ENCODE results near the gene APOF. TPM values are rescaled to one million over a fixed set of nuclear protein-coding genes. Genes with fewer than 3 reads are reported as not detected.

Gene APOF
- total and polyA plus RNA-seq, 2 experiments from 2014 or later, result not detected

Small RNAs within 50 kb of the gene (small RNA-seq; reads per million reads assigned to genes)
- 0.07 reads per million for gene RNU7-40P (ENCODE audit: low replicate concordance)

Other genes with a start within 250 kb of the APOF start
- gene RPL41, start 246.2 kb downstream of the APOF start, total RNA-seq (2014; rRNA removed; shearing (Covaris generic)), result 1,633 and 2,039 TPM in 2 replicates
- gene RPL41, start 246.2 kb downstream of the APOF start, polyA plus RNA-seq (2016; fragmentation: Nextera tagmentation; extraction: Ambion mirVana), result 3,858 and 3,875 TPM in 2 replicates
- 4.2 and 5.4 TPM in 2 replicates for gene ZC3H10, start 244.6 kb downstream of the APOF start, total RNA-seq (2014; rRNA removed; shearing (Covaris generic))
- 2.2 and 2.7 TPM in 2 replicates for gene ZC3H10, start 244.6 kb downstream of the APOF start, polyA plus RNA-seq (2016; fragmentation: Nextera tagmentation; extraction: Ambion mirVana)
- gene ESYT1, start 234.6 kb downstream of the APOF start, total RNA-seq (2014; rRNA removed; shearing (Covaris generic)), result 97.2 and 142 TPM in 2 replicates
- 23.3 and 26.2 TPM in 2 replicates for gene ESYT1, start 234.6 kb downstream of the APOF start, polyA plus RNA-seq (2016; fragmentation: Nextera tagmentation; extraction: Ambion mirVana)
- 96.9 and 103 TPM in 2 replicates for gene MYL6B, start 210.3 kb downstream of the APOF start, total RNA-seq (2014; rRNA removed; shearing (Covaris generic))
- gene MYL6B, start 210.3 kb downstream of the APOF start, polyA plus RNA-seq (2016; fragmentation: Nextera tagmentation; extraction: Ambion mirVana), result 164 and 170 TPM in 2 replicates
- 1,092 and 1,271 TPM in 2 replicates for gene MYL6, start 204.5 kb downstream of the APOF start, total RNA-seq (2014; rRNA removed; shearing (Covaris generic))
- gene MYL6, start 204.5 kb downstream of the APOF start, polyA plus RNA-seq (2016; fragmentation: Nextera tagmentation; extraction: Ambion mirVana), result 1,545 and 1,548 TPM in 2 replicates
- 40.4 and 44.5 TPM in 2 replicates for gene SMARCC2, start 173.4 kb downstream of the APOF start, total RNA-seq (2014; rRNA removed; shearing (Covaris generic))
- 52.1 and 68.3 TPM in 2 replicates for gene SMARCC2, start 173.4 kb downstream of the APOF start, polyA plus RNA-seq (2016; fragmentation: Nextera tagmentation; extraction: Ambion mirVana)
- gene RNF41, start 140.9 kb downstream of the APOF start, total RNA-seq (2014; rRNA removed; shearing (Covaris generic)), result 68.2 and 77.1 TPM in 2 replicates
- gene RNF41, start 140.9 kb downstream of the APOF start, polyA plus RNA-seq (2016; fragmentation: Nextera tagmentation; extraction: Ambion mirVana), result 14.8 and 15.3 TPM in 2 replicates
- gene NABP2, start 138.5 kb downstream of the APOF start, total RNA-seq (2014; rRNA removed; shearing (Covaris generic)), result 25.5 and 31.6 TPM in 2 replicates
- gene NABP2, start 138.5 kb downstream of the APOF start, polyA plus RNA-seq (2016; fragmentation: Nextera tagmentation; extraction: Ambion mirVana), result 24.9 and 27.8 TPM in 2 replicates
- 0.59 and 4.5 TPM in 2 replicates for gene SLC39A5, start 132.8 kb downstream of the APOF start, total RNA-seq (2014; rRNA removed; shearing (Covaris generic))
- gene SLC39A5, start 132.8 kb downstream of the APOF start, polyA plus RNA-seq (2016; fragmentation: Nextera tagmentation; extraction: Ambion mirVana), result 0.29 and 0.63 TPM in 2 replicates
- 25.2 and 25.6 TPM in 2 replicates for gene ANKRD52, start 104.5 kb downstream of the APOF start, total RNA-seq (2014; rRNA removed; shearing (Covaris generic))
- gene ANKRD52, start 104.5 kb downstream of the APOF start, polyA plus RNA-seq (2016; fragmentation: Nextera tagmentation; extraction: Ambion mirVana), result 16.2 and 20.3 TPM in 2 replicates
- gene COQ10A, start 95.9 kb downstream of the APOF start, total RNA-seq (2014; rRNA removed; shearing (Covaris generic)), result 15.2 and 17.8 TPM in 2 replicates
- gene COQ10A, start 95.9 kb downstream of the APOF start, polyA plus RNA-seq (2016; fragmentation: Nextera tagmentation; extraction: Ambion mirVana), result 12.0 and 12.8 TPM in 2 replicates
- gene CS, start 62.5 kb downstream of the APOF start, total RNA-seq (2014; rRNA removed; shearing (Covaris generic)), result 163 and 166 TPM in 2 replicates
- 54.5 and 63.3 TPM in 2 replicates for gene CS, start 62.5 kb downstream of the APOF start, polyA plus RNA-seq (2016; fragmentation: Nextera tagmentation; extraction: Ambion mirVana)
- 107 and 119 TPM in 2 replicates for gene CNPY2, start 46.9 kb downstream of the APOF start, total RNA-seq (2014; rRNA removed; shearing (Covaris generic))
- 316 and 317 TPM in 2 replicates for gene CNPY2, start 46.9 kb downstream of the APOF start, polyA plus RNA-seq (2016; fragmentation: Nextera tagmentation; extraction: Ambion mirVana)
- 27.2 and 35.7 TPM in 2 replicates for gene PAN2, start 28.9 kb downstream of the APOF start, total RNA-seq (2014; rRNA removed; shearing (Covaris generic))
- gene PAN2, start 28.9 kb downstream of the APOF start, polyA plus RNA-seq (2016; fragmentation: Nextera tagmentation; extraction: Ambion mirVana), result 9.1 and 11.5 TPM in 2 replicates
- gene IL23A, start 24.0 kb downstream of the APOF start, total RNA-seq (2014; rRNA removed; shearing (Covaris generic)), result 2.5 and 3.2 TPM in 2 replicates
- gene IL23A, start 24.0 kb downstream of the APOF start, polyA plus RNA-seq (2016; fragmentation: Nextera tagmentation; extraction: Ambion mirVana), result 8.0 and 9.3 TPM in 2 replicates
- gene STAT2, start 2.8 kb downstream of the APOF start, total RNA-seq (2014; rRNA removed; shearing (Covaris generic)), result 60.6 and 67.9 TPM in 2 replicates
- gene STAT2, start 2.8 kb downstream of the APOF start, polyA plus RNA-seq (2016; fragmentation: Nextera tagmentation; extraction: Ambion mirVana), result 15.6 and 16.7 TPM in 2 replicates
- 54.3 and 54.8 TPM in 2 replicates for gene TIMELESS, start 86.6 kb upstream of the APOF start, total RNA-seq (2014; rRNA removed; shearing (Covaris generic))
- gene TIMELESS, start 86.6 kb upstream of the APOF start, polyA plus RNA-seq (2016; fragmentation: Nextera tagmentation; extraction: Ambion mirVana), result 22.7 and 28.7 TPM in 2 replicates
- not detected in 2 replicates for gene MIP, start 91.8 kb upstream of the APOF start, total RNA-seq (2014; rRNA removed; shearing (Covaris generic))
- gene MIP, start 91.8 kb upstream of the APOF start, polyA plus RNA-seq (2016; fragmentation: Nextera tagmentation; extraction: Ambion mirVana), result 0.29 and 0.47 TPM in 2 replicates
- 2.6 and 3.1 TPM in 2 replicates for gene SPRYD4, start 105.7 kb upstream of the APOF start, total RNA-seq (2014; rRNA removed; shearing (Covaris generic))
- gene SPRYD4, start 105.7 kb upstream of the APOF start, polyA plus RNA-seq (2016; fragmentation: Nextera tagmentation; extraction: Ambion mirVana), result 2.1 and 2.3 TPM in 2 replicates
- 24.5 and 31.6 TPM in 2 replicates for gene GLS2, start 125.3 kb upstream of the APOF start, total RNA-seq (2014; rRNA removed; shearing (Covaris generic))
- 11.2 and 12.2 TPM in 2 replicates for gene GLS2, start 125.3 kb upstream of the APOF start, polyA plus RNA-seq (2016; fragmentation: Nextera tagmentation; extraction: Ambion mirVana)
- 13.1 and 16.8 TPM in 2 replicates for gene RBMS2, start 159.0 kb upstream of the APOF start, total RNA-seq (2014; rRNA removed; shearing (Covaris generic))
- 4.3 and 9.2 TPM in 2 replicates for gene RBMS2, start 159.0 kb upstream of the APOF start, polyA plus RNA-seq (2016; fragmentation: Nextera tagmentation; extraction: Ambion mirVana)

All from GM23338 (cell line).